Esophagus (tissue), 2 donors: Measurements from ENCODE around the gene GATC. TPM values are rescaled to one million over a fixed set of nuclear protein-coding genes. Genes with fewer than 3 reads are reported as not detected.
A peak's percentile ranks its signal among the peaks of the same experiment; 100 is the strongest.
"Not testable (repeated sequence)": the region's sequence is repeated elsewhere in the genome, so short reads cannot be mapped to it uniquely, and the experiment has no call there.

Experiments
- H3K27ac ChIP-seq, 2 donors: one replicate each; pipeline ENCODE4 v1.5.1; 2013; ENCODE audit warnings: low read depth in 2 of 2, mild to moderate bottlenecking in 2 of 2, inconsistent platforms in 1 of 2, low read length in 1 of 2, moderate library complexity in 1 of 2
- H3K27me3 ChIP-seq, 2 donors: one replicate each; pipeline ENCODE4 v1.6.1; 2013; ENCODE audit warnings: low read length in 2 of 2, control low read depth in 1 of 2, mild to moderate bottlenecking in 1 of 2; ENCODE audit not compliant: insufficient read depth in 2 of 2, control insufficient read depth in 1 of 2
- H3K36me3 ChIP-seq, 2 donors: one replicate each; pipeline ENCODE4 v1.6.1; 2013; ENCODE audit warnings: low read length in 1 of 2; ENCODE audit not compliant: control insufficient read depth in 2 of 2, insufficient read depth in 2 of 2
- H3K4me1 ChIP-seq, 2 donors: one replicate each; pipeline ENCODE4 v1.6.1; 2013; ENCODE audit warnings: low read length in 1 of 2; ENCODE audit not compliant: control insufficient read depth in 2 of 2, insufficient read depth in 2 of 2
- H3K4me3 ChIP-seq, 2 donors: one replicate each; pipeline ENCODE4 v1.5.1; 2013; ENCODE audit warnings: low read length in 2 of 2, mild to moderate bottlenecking in 2 of 2, low read depth in 1 of 2, moderate library complexity in 1 of 2
- H3K9me3 ChIP-seq, 2 donors: one replicate each; pipeline ENCODE4 v1.6.1; 2013; ENCODE audit warnings: mild to moderate bottlenecking in 2 of 2, low read depth in 1 of 2, low read length in 1 of 2, moderate library complexity in 1 of 2; ENCODE audit not compliant: control insufficient read depth in 2 of 2, insufficient read depth in 1 of 2
- WGBS, 2 donors: extraction: QIAGEN DNeasy Blood & Tissue Kit; methylation state at CpG; one replicate each; pipeline ENCODE4 v1.1.7; 2013; 5-methylcytosine and 5-hydroxymethylcytosine counted together
- polyA plus RNA-seq, 2 donors: library from polyadenylated mRNA; stranded (reverse); fragments of 200-250 nt; gene quantifications; one replicate each; pipeline ENCODE4 v1.2.3, GENCODE V29; 2013
- donor health status: healthy with polysubstance abuse.
- donor health status: Bipolar disorder and iron deficiency.

Gene GATC
- polyA plus RNA-seq, 2 donors = 6.3 to 6.8 TPM

DNA sequence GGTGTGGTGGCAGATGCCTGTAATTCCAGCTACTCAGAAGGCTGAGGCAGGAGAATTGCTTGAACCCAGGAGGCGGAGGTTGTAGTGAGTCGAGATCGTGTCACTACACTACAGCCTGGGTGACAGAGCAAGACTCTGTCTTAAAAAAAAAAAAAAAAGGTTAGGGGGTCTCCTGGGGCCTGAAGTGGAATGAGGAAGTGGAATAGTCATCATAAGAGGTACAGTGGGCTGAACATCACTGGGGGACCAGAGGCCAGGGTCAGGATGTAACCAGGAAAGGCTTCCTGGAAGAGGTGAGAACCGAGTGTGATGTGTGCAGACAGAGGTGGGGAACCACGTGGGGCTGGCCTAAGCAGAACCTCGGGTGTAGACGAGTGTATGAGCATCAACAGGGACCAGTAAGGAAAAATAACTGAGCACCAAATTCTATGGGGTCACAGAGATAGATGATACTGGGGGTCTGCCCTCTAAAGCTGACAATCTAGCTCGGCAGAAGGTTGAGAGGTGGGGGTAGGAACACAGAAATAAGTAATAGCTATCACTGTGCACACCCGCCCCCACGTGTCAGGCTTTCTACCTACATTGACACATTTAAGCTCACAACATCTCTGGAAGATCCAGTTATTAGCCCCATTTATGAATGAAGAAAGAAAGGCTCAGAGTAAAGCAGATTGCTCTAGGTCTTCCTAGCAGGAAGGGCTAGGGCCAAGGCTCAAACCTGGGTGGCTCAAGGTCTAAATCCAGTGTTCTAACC, 13.3 kb upstream of the GATC start:
- H3K9me3 ChIP-seq = no peaks in the 10 kb centered on the region
- no peaks in the 10 kb centered on the region for H3K27me3 ChIP-seq
- no peaks in the 10 kb centered on the region for H3K36me3 ChIP-seq
- no peak overlapping the region for H3K4me3 ChIP-seq
- WGBS, 2 donors = 60 to 67% methylated on average over 10 of the region's 10 CpGs
- H3K4me1 ChIP-seq = peaks cover 2% of the 10 kb centered on the region in 2 donors
- H3K27ac ChIP-seq = no peak overlapping the region

DNA sequence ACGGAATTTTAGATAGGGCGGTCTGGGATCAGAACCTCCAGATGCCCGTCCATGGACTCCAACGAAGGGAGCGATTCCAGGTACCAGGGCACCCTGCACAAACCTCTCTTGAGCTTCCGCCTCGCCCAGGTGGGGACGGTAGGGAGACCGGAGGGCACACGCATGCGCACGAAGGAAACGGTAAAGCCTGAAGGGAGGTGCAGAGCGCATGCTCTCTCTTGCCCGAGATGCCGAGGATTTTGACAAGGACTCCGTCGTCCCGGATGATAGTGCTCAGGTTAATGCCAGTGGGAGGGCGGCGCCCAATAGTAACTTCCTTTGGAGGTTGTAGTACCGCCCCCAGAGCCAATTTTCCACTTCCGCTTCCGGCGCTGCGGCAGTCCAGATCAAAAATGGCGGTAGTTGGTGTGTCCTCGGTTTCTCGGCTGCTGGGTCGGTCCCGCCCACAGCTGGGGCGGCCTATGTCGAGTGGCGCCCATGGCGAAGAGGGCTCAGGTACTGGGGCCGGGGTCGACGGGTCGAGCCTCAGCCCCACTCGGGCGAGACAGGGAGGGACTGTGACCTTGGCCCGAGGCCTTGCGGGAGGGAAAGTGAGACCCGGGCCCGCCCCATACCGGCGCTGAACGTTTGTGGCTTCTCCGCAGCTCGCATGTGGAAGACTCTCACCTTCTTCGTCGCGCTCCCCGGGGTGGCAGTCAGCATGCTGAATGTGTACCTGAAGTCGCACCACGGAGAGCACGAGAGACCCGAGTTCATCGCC, 8.3 kb upstream of the GATC start, which contains the start of gene COX6A1:
COX6A1 (plus strand) TSS at position 379 of the 760 bp plus-strand sequence; CDS start at position 393, 14 bp downstream.
- Histone ChIP-seq H3K9me3 (no peaks in the 10 kb centered on the region), H3K36me3 (peaks cover 0 to under 1% of the 10 kb centered on the region in 2 donors), H3K4me1 (peaks cover 2 to 6% of the 10 kb centered on the region in 2 donors), H3K4me3 (peak within 1 kb of the TSS; percentile 86 to 98), H3K27me3 (no peaks in the 10 kb centered on the region), H3K27ac (peak within 1 kb of the TSS; percentile 85 to 94)
- WGBS, 2 donors = 0% methylated on average over 57 to 59 of the region's 59 CpGs

DNA sequence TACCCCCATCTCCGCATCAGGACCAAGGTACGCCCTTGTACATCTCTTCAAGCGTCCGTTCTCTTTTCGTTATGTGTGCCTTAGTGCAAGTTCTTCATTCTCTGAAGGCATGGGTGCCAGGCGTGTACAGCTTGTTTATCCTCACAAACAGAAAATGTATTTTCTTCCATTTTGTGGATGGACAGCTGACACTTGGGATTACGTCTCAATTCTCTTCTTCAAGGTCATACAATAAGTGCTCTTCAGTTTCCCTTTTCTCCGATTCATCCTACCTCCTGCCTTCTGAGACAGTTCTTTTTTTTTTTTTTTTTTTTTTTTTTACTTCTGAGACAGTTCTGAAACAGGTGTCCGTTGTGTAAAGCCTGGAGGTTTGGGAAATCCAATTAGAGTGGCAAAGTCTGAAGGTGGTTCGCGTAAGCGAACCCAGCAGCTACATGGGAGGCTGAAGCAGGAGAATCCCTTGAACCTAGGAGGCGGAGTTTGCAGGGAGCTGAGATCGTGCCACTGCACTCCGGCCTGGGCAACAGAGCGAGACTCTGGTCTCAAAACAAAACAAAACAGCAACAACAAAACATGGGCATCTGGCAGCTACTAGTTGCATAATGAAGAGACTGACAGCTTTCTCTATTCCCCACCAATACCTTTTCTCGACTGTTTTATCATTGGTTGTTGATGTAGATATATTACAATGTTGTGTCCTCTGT, 7.6 kb upstream of the GATC start:
- H3K27ac ChIP-seq = peak overlapping the region; percentile 85 to 94
- WGBS, 2 donors = 28 to 33% methylated on average over 17 of the region's 17 CpGs
- H3K27me3 ChIP-seq = no peaks in the 10 kb centered on the region

DNA sequence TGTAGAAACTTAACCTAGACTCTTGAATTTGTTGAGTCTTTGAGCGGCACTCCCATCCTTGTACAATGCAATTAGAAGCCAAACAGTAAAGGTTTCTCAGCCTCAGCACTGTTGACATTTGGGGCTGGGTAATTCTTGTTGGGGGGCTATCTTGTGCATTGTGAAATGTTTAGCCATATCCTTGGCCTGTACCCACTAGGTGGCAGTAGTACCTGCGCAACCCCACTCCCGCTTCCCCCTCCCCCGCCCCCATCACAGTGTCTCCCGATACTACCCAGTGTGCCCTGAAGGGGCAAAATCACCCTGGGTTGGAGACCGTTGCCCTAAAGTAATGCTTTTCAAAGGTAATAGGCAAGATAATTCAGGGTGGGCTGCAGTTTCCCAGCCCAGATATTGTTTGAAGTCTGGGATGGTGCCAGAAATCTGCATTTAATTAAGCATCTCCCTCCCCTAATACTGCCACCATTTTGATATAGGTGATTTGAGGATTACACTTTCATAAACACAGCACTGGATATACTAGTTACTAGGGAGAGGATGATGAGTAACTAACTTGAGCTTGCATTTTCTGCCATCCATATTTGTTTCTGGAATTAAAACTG, 6.5 kb upstream of the GATC start:
- Histone ChIP-seq H3K9me3 (no peaks in the 10 kb centered on the region), H3K4me1 (peaks cover 2 to 6% of the 10 kb centered on the region in 2 donors), H3K4me3 (peak overlapping the region in 1 of 2 donors; percentile 15), H3K36me3 (peaks cover 0 to 4% of the 10 kb centered on the region in 2 donors), H3K27me3 (no peaks in the 10 kb centered on the region), H3K27ac (no peak overlapping the region)
- 11 to 12% methylated on average over 6 of the region's 6 CpGs for WGBS, 2 donors

More for the DNA sequence above, 7.6 kb upstream of the GATC start:
- Histone ChIP-seq H3K4me1 (peaks cover 2 to 6% of the 10 kb centered on the region in 2 donors), H3K4me3 (peak overlapping the region; percentile 86 to 98), H3K9me3 (no peaks in the 10 kb centered on the region), H3K36me3 (peaks cover 0 to 4% of the 10 kb centered on the region in 2 donors)

DNA sequence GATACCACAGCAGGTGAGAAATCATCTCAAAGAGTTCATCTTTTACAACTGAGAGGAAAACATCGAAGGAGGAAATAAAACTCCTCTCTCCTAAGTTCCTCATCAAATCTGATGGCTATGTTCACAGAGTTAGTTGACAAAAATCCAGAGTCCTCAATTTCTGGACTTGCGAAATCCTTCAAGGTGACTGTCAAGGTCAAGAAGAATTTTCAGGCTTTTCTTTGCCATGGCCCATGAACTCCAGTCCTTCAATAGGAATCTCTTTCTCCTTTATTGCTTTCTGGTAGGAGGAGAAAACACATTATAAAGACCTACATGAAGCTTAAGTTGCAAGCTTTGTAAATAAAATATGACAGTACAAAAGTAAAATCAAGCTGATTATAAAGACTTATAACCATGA, 1.6 kb upstream of the GATC start:
- 80 to 91% methylated on average over 2 of the region's 2 CpGs for WGBS, 2 donors
- Histone ChIP-seq H3K4me1 (peaks cover 0 to 4% of the 10 kb centered on the region in 2 donors), H3K36me3 (peaks cover 0 to 4% of the 10 kb centered on the region in 2 donors), H3K27ac (no peak overlapping the region), H3K9me3 (no peaks in the 10 kb centered on the region), H3K27me3 (no peaks in the 10 kb centered on the region), H3K4me3 (no peak overlapping the region)

DNA sequence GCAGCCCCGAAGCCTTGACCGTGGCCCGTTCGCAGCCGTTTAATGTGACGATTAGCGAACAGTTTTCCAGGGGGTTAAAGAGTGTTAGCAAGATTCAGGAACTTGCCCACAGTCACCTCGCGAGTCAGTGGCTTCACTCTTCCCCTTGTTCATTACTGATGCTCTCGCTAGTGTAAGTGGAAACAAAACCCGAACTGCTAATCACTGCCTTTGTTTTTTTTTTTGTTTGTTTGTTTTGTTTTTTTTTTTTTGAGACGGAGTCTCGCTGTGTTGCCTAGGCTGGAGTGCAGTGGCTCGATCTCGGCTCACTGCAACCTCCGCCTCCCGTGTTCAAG, 567 bp downstream of the GATC start:
- H3K4me3 ChIP-seq = peak overlapping the region; percentile 68 to 99
- peak overlapping the region; percentile 91 to 93 for H3K27ac ChIP-seq
- H3K27me3 ChIP-seq, H3K9me3 ChIP-seq, H3K4me1 ChIP-seq, H3K36me3 ChIP-seq: not testable (repeated sequence)
- 6 to 8% methylated on average over 17 of the region's 17 CpGs for WGBS, 2 donors

DNA sequence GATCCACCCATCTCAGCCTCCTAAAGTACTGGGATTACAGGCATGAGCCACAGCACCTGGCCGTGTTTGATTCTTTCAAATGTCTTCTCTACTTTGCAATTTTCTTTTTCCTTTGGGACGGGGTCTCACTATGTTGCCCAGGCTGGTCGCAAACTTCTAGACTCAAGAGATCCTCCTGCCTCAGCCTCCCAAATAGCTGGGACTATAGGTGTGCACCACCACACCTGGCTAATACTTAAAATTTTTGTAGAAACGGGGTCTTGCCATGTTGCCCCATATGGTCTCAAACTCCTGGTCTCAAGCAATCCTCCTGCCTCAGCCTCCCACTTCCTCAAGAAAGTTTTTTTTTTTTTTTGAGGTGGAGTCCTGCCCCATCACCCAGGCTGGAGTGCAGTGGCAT, 1.7 kb downstream of the GATC start:
- Histone ChIP-seq H3K27me3 (no peaks in the 10 kb centered on the region), H3K36me3 (peaks cover 3 to 4% of the 10 kb centered on the region in 2 donors), H3K4me3 (no peak overlapping the region), H3K4me1 (peaks cover 0 to 4% of the 10 kb centered on the region in 2 donors), H3K27ac (no peak overlapping the region), H3K9me3 (no peaks in the 10 kb centered on the region)
- WGBS, 2 donors = 93 to 94% methylated on average over 4 of the region's 4 CpGs

DNA sequence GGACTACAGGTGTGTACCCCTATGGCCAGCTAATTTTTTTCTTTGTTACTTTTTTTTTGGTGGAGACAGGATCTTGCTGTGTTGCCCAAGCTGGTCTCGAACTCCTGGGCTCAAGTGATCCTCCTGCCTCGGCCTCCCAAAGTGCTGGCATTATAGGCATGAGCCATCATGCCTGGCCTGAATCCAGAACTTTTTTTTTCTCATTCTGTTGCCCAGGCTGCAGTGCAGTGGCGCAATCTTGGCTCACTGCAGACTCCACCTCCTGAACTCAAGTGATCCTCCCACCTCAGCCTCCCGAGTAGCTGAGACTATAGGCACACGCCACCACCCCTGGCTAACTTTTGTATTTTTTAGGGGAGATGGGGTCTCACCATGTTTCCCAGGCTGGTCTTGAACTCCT, 6.3 kb downstream of the GATC start:
- WGBS, 2 donors = 71 to 87% methylated on average over 5 of the region's 5 CpGs
- H3K27me3 ChIP-seq, H3K9me3 ChIP-seq, H3K4me1 ChIP-seq, H3K27ac ChIP-seq, H3K4me3 ChIP-seq: not testable (repeated sequence)
- peaks cover 5 to 16% of the 10 kb centered on the region in 2 donors for H3K36me3 ChIP-seq

DNA sequence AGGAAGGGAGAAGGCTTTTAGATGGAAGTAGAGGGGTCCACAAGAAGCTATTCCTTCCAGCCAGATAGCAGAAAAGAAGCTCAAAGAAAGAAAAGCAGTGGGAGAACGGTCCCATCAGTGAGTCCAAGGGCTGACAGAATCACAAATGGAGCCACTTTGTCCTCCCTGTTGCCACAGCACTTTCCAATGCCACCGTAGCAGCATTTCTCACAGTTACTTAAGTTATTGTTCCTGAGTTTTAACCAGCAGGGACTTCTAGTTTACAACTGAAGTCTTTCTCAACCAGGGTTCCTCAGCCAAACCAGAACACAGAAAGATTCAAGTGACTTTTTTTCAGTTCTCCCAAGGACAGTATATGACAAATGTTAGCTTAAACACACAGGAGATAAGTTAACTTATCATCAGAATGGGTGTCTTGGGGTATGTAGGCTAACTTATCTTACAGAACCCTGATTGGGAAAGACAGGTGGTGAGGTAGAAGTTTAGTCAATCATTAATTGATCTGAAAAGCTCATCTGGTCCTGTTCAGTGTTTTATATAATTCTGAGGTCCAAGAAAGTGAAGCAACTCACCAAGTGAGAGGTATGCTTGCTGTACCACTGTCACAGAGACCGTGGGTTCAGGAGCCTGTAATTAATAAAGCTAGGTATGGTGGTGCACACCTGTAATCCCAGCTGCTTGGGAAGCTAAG, 7.0 kb downstream of the GATC start:
- no peak overlapping the region for H3K27ac ChIP-seq
- 79 to 95% methylated on average over 3 of the region's 3 CpGs for WGBS, 2 donors
- peaks cover 5 to 18% of the 10 kb centered on the region in 2 donors for H3K36me3 ChIP-seq
- H3K4me1 ChIP-seq = no peaks in the 10 kb centered on the region
- no peak overlapping the region for H3K4me3 ChIP-seq
- H3K27me3 ChIP-seq = no peaks in the 10 kb centered on the region
- H3K9me3 ChIP-seq = no peaks in the 10 kb centered on the region
